NCI-H446 (cell line): Measurements from ENCODE around the gene ZC3H13.

ENCODE experiments used
- DNase-seq, 2 experiments: peaks; one replicate each; lab custom pipeline; 2025; lab: John Stamatoyannopoulos, UW

Gene ZC3H13

GRCh38 chr13:46059405-46059804 lies 6.9 kb upstream of the ZC3H13 start:
- no peak for DNase-seq

GRCh38 chr13:46058268-46058667 lies 5.7 kb upstream of the ZC3H13 start:
- no peak for DNase-seq

- no peak for DNase-seq
Observed at GRCh38 chr13:46057256-46058015, 4.9 kb upstream of the ZC3H13 start.

GRCh38 chr13:46053162-46054012 lies 841 bp upstream of the ZC3H13 start:
- DNase-seq: no peak

GRCh38 chr13:46051968-46052318 lies 603 bp downstream of the ZC3H13 start:
- no peak for DNase-seq

- no peak for DNase-seq
Observed at GRCh38 chr13:46050771-46051170, 1.8 kb downstream of the ZC3H13 start.

GRCh38 chr13:46045424-46045823 lies 7.1 kb downstream of the ZC3H13 start:
- no peak for DNase-seq

GRCh38 chr13:46043647-46044046 lies 8.9 kb downstream of the ZC3H13 start:
- DNase-seq: no peak

- no peak for DNase-seq
Observed at GRCh38 chr13:46041419-46041839, 11.1 kb downstream of the ZC3H13 start.

- no peak for DNase-seq
Observed at GRCh38 chr13:46040763-46041162, 11.8 kb downstream of the ZC3H13 start.

- DNase-seq: no peak
Observed at GRCh38 chr13:46039411-46040182, 12.9 kb downstream of the ZC3H13 start.

GRCh38 chr13:46038296-46038695 lies 14.2 kb downstream of the ZC3H13 start:
- no peak for DNase-seq

- DNase-seq: no peak
Observed at GRCh38 chr13:46035066-46035465, 17.5 kb downstream of the ZC3H13 start.

GRCh38 chr13:46032341-46032740 lies 20.2 kb downstream of the ZC3H13 start:
- DNase-seq: no peak

- DNase-seq: no peak
Observed at GRCh38 chr13:46031581-46032263, 20.8 kb downstream of the ZC3H13 start.

- no peak for DNase-seq
Observed at GRCh38 chr13:46025157-46025556, 27.4 kb downstream of the ZC3H13 start.

- no peak for DNase-seq
Observed at GRCh38 chr13:46022481-46022880, 30.1 kb downstream of the ZC3H13 start.

- no peak for DNase-seq
Observed at GRCh38 chr13:46016216-46016615, 36.3 kb downstream of the ZC3H13 start.

GRCh38 chr13:46015366-46015765 lies 37.2 kb downstream of the ZC3H13 start:
- no peak for DNase-seq

GRCh38 chr13:46012404-46012803 lies 40.1 kb downstream of the ZC3H13 start:
- no peak for DNase-seq

GRCh38 chr13:46010148-46010547 lies 42.4 kb downstream of the ZC3H13 start:
- peak in 1 of 2 experiments; percentile 19 for DNase-seq

GRCh38 chr13:46008631-46009030 lies 43.9 kb downstream of the ZC3H13 start:
- no peak for DNase-seq
